Transverse colon (tissue), 4 donors: Measurements from ENCODE around the gene COL23A1. TPM values are rescaled to one million over a fixed set of nuclear protein-coding genes. Genes with fewer than 3 reads are reported as not detected.
A peak's percentile ranks its signal among the peaks of the same experiment; 100 is the strongest.

ENCODE experiments used
- DNase-seq: peaks from one replicate; pipeline ENCODE4 v3.0.0-alpha.2; 2019
- H3K27ac ChIP-seq, 4 donors: fragments of 200-600 bp; sonication (generic); 2 replicates each; pipeline ENCODE4 v1.5.1; 2016 to 2018; ENCODE audit warnings: inconsistent platforms in 4 of 4
- H3K27me3 ChIP-seq: fragments of 200-600 bp; sonication (generic); 2 replicates; pipeline ENCODE4 v1.5.1; 2017; ENCODE audit warnings: inconsistent platforms
- H3K36me3 ChIP-seq, 4 donors: fragments of 200-600 bp; sonication (generic); 2 replicates each; pipeline ENCODE4 v1.5.1; 2017 to 2019; ENCODE audit warnings: inconsistent platforms in 4 of 4
- H3K4me1 ChIP-seq, 4 donors: fragments of 200-600 bp; sonication (generic); 2 replicates each; pipeline ENCODE4 v1.5.1; 2017 to 2020; ENCODE audit warnings: inconsistent platforms in 4 of 4
- H3K4me3 ChIP-seq, 4 donors: fragments of 200-600 bp; sonication (generic); 1 replicate in 1 of 4; 2 replicates in 3 of 4; pipeline versions ENCODE4 v1.5.1 to v1.6.1; 2017 to 2019; ENCODE audit warnings: inconsistent platforms in 4 of 4
- H3K9me3 ChIP-seq, 2 donors: fragments of 200-600 bp; sonication (generic); 2 replicates each; pipeline ENCODE4 v1.5.1; 2017 to 2019; ENCODE audit warnings: inconsistent platforms in 2 of 2
- EP300 ChIP-seq: sonication (generic); formaldehyde crosslinking; IDR thresholded peaks from one replicate; pipeline ENCODE4 v1.6.1; 2017; ENCODE audit warnings: antibody characterized with exemption, low read depth
- POLR2A ChIP-seq: fragments of 450-650 bp; IDR thresholded peaks from one replicate; pipeline ENCODE4 v1.6.1; 2016; ENCODE audit warnings: antibody characterized with exemption, mild to moderate bottlenecking, moderate library complexity
- POLR2AphosphoS5 ChIP-seq, 3 donors: sonication (generic); formaldehyde crosslinking; IDR thresholded peaks; one replicate each; pipeline ENCODE4 v1.6.1; 2016; ENCODE audit warnings: antibody characterized with exemption in 3 of 3
- WGBS, 2 donors: methylation state at CpG; one replicate each; pipeline ENCODE4 v1.1.5; 2018; ENCODE audit warnings: low coverage in 1 of 2; 5-methylcytosine and 5-hydroxymethylcytosine counted together
- in situ Hi-C, 4 donors: fragments of 200-750 bp; cut with MboI; loops; one replicate each; pipeline versions ENCODE4 v1.15.0 to v1.15.1; 2017; ENCODE audit warnings: low sequenced_read_pairs in 3 of 4, low pct_ligation_motif_present in 1 of 4, low pct_unique_long_range_greater_than_20kb in 1 of 4
- intact Hi-C: fragments of 100-400 bp; cut with DNase I; formaldehyde crosslinking; loops from one replicate; pipeline ENCODE4 v1.15.1; 2023; ENCODE audit warnings: low total_unique reads
- total RNA-seq, 4 donors: library from RNA; depleted of rRNA; stranded (reverse); fragments of >200 nt; gene quantifications; one replicate each; pipeline ENCODE4 v1.1.0, GENCODE V29; 2016
- TF ChIP-seq, protein P1 (sequence below), 5 experiments: fragments of 200-600 bp in 3 of 5; fragments of 450-650 bp in 2 of 5; sonication (generic) in 3 of 5; IDR thresholded peaks; 1 replicate in 2 of 5; 2 replicates in 3 of 5; pipeline ENCODE4 v1.5.1; 2016 to 2017; ENCODE audit warnings: antibody characterized with exemption in 5 of 5, inconsistent platforms in 3 of 5, mild to moderate bottlenecking in 2 of 5, moderate library complexity in 1 of 5

COL23A1 gene
- total RNA-seq, 4 donors from 2014 or later = 0.14 to 2.2 (median 1.4) TPM; not detected in 1

DNA sequence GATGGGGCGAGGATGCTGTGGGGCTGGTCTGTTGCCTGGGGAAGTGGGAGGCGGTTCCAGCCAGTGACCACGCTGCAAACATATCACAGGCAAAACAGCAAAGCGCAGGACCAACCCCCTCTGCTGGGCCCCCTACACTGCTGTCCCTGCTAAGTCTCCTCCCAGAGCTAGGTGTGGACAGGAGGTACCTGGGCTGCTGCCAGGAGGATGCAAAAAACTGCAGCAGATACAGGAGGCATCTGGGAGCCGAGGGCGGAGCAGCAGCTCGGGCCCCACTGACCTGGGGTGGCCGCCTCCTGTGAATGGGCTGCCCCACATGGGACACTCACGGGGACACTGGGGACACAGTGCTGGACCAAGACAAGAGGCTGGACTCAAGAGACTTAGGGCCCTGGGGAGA is 309.6 kb downstream of the COL23A1 start:
- Histone ChIP-seq H3K4me1 (peaks cover 0 to 7% (median 3%) of the 10 kb centered on the region in 4 donors), H3K4me3 (no peak overlapping the region), H3K36me3 (no peaks in the 10 kb centered on the region), H3K9me3 (peaks cover 0 to 3% of the 10 kb centered on the region in 2 donors), H3K27ac (no peak overlapping the region), H3K27me3 (peaks cover 20% of the 10 kb centered on the region)
- intact Hi-C loops (loop anchor here (5.0 kb wide), 1 partner anchor 312 kb away; the partner anchor contains the start of gene COL23A1), in situ Hi-C loops (loop anchor here in 3 of 4 donors (5.0 to 25.0 kb wide), 3 partner anchors 272 to 282 kb away; no protein-coding TSS in a partner anchor)
- no peak for DNase-seq
- no peak for TF ChIP-seq POLR2AphosphoS5 (IDR thresholded peaks at IDR 0.05)
- TF ChIP-seq, protein P1, sequence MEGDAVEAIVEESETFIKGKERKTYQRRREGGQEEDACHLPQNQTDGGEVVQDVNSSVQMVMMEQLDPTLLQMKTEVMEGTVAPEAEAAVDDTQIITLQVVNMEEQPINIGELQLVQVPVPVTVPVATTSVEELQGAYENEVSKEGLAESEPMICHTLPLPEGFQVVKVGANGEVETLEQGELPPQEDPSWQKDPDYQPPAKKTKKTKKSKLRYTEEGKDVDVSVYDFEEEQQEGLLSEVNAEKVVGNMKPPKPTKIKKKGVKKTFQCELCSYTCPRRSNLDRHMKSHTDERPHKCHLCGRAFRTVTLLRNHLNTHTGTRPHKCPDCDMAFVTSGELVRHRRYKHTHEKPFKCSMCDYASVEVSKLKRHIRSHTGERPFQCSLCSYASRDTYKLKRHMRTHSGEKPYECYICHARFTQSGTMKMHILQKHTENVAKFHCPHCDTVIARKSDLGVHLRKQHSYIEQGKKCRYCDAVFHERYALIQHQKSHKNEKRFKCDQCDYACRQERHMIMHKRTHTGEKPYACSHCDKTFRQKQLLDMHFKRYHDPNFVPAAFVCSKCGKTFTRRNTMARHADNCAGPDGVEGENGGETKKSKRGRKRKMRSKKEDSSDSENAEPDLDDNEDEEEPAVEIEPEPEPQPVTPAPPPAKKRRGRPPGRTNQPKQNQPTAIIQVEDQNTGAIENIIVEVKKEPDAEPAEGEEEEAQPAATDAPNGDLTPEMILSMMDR (IDR thresholded peaks at IDR 0.05) = no peak
- 87% methylated on average over 9 of the region's 9 CpGs; no CpG with 5 or more reads in 1 of the 2 donors for WGBS, 2 donors

DNA sequence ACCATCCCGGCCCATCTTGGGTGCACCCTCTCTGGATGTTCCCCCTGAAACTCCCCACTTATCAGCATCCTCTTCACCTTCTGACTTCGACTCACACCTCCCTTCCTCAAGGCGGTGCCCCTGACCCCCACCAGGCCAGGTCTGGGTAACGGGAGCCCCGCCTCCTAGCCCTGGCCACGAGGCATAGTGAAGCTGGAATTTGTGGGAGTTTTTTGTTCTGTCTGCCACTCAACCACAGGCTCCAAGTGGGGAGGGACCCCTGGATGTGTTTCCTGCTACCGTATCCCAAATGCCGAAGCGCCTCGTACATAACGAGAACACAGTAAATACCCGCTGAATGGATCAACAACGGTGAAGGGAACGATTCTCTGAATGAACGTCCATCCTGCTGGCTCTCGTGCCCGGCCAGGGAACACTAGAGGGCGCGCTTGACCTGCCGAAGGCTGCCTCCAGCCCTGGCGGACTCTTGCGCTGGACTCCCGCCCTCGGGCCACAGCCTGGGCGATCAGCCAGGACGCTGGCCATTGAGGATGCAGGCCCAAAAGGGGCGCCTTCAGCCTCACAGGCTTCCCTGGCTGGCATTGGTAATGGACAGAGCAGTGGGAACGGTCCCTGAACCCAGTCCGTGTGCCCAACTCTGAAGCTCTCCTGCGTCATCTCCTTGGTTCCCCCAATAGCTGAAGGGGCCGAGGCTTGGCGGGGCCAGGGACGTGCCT is 310.3 kb downstream of the COL23A1 start:
- H3K36me3 ChIP-seq = no peaks in the 10 kb centered on the region
- in situ Hi-C loops (loop anchor here (5.0 to 25.0 kb wide), 3 partner anchors 272 to 282 kb away; no protein-coding TSS in a partner anchor), intact Hi-C loops (loop anchor here (5.0 kb wide), 1 partner anchor 312 kb away; the partner anchor contains the start of gene COL23A1)
- peaks cover 0 to 7% (median 3%) of the 10 kb centered on the region in 4 donors for H3K4me1 ChIP-seq
- H3K4me3 ChIP-seq = no peak overlapping the region
- peaks cover 0 to 3% of the 10 kb centered on the region in 2 donors for H3K9me3 ChIP-seq
- 21% methylated on average over 24 of the region's 33 CpGs; no CpG with 5 or more reads in 1 of the 2 donors for WGBS, 2 donors
- H3K27ac ChIP-seq = no peak overlapping the region
- TF ChIP-seq POLR2AphosphoS5 (IDR thresholded peaks at IDR 0.05) (peak in 1 of 3 donors; percentile 10), EP300 (no peak), POLR2A (no peak)
- TF ChIP-seq, protein P1 (IDR thresholded peaks at IDR 0.05) = peak; percentile 69 to 90 (median 81)
- peaks cover 21% of the 10 kb centered on the region for H3K27me3 ChIP-seq
- DNase-seq = peak; percentile 87

DNA sequence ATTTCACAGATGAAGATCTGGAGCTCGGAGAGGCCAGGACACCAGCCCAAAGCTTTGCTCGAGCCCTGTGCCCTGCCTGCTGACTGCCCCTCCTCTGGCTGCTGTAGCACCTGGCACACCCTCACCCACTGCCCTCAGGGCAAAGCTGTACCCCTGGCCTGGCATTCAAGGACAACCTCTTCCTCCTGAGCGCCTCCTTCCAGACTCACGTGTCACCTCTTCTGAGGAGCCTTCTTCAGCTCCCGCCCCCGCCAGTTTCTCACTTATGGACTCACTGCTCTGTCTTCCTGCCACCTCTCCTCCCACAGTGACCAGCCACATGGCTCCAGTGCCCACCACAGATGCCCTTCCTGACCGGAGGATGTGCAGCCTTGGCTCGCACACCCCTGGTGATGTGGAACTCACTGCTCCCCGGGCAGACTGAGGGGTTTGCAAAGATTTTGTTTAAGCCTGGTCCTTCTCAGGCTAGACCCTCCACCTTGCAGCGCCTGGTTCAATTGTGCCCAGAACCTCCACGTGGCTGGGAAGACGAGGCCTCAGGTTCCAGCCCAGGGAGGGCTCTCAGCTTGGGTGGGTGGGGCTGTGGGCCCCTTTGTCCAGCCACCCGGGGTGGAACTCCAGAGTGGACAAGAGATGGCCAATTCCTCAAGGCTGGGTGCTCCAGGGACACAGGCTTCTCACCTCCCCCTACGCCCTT is 311.0 kb downstream of the COL23A1 start:
- intact Hi-C loops = no loop called here
- in situ Hi-C loops = loop anchor here in 2 of 4 donors (10.0 to 25.0 kb wide), 2 partner anchors 276 to 283 kb away; no protein-coding TSS in a partner anchor

More for the DNA sequence above, 311.0 kb downstream of the COL23A1 start:
- peaks cover 0 to 7% (median 3%) of the 10 kb centered on the region in 4 donors for H3K4me1 ChIP-seq
- peaks cover 0 to 3% of the 10 kb centered on the region in 2 donors for H3K9me3 ChIP-seq
- WGBS, 2 donors = 68% methylated on average over 14 of the region's 14 CpGs; no CpG with 5 or more reads in 1 of the 2 donors
- no peaks in the 10 kb centered on the region for H3K36me3 ChIP-seq
- H3K4me3 ChIP-seq = no peak overlapping the region
- no peak for TF ChIP-seq POLR2AphosphoS5 (IDR thresholded peaks at IDR 0.05)
- no peak for TF ChIP-seq POLR2A
- no peak for TF ChIP-seq EP300
- TF ChIP-seq, protein P1 (IDR thresholded peaks at IDR 0.05) = no peak
- no peak for DNase-seq
- H3K27ac ChIP-seq = no peak overlapping the region
- peaks cover 21% of the 10 kb centered on the region for H3K27me3 ChIP-seq
